Measurements from ENCODE around the gene CIAO3. TPM values are rescaled to one million over a fixed set of nuclear protein-coding genes. Genes with fewer than 3 reads are reported as not detected.

The CIAO3 gene
- total RNA-seq, 1 experiment from 2014 or later: 32.8 TPM

DNA sequence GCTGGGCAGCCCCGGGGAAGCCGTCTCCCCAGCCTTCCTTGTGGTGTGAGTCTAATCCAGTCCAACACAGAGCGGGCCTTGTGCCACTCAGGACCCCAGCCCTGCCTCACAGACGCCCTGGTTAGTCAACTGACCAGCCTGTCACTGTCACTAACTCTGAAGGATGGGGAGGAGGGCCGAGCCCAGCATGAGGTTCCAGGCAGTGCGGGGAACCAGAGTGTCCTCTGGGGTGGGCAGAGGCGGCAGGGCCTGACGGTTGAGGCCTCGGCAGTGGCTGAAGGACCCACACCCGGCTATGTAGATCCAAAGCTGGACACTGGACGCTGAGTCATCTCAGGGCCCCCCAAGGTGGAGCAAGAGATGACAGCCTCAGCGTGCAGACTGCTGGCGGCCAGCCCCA is 38.8 kb upstream of the CIAO3 start:
- H3K36me3 ChIP-seq (ENCODE audit: control insufficient read depth in 1 of 2, insufficient read depth in 2 of 2, low read length in 2 of 2): no peaks in the 10 kb centered on the region
- CTCF ChIA-PET: no interaction called here

More for the DNA sequence above, 38.8 kb upstream of the CIAO3 start:
- DNase-seq (ENCODE audit: low read depth, low spot score): no peak
- H3K79me2 ChIP-seq (ENCODE audit: insufficient read depth, low read length): no peaks in the 10 kb centered on the region
- no peaks in the 10 kb centered on the region for H3K27me3 ChIP-seq (ENCODE audit: insufficient read depth, low read length)
- intact Hi-C loops (cut with micrococcal nuclease): no loop called here
- H4K20me1 ChIP-seq (ENCODE audit: insufficient read depth): no peaks in the 10 kb centered on the region
- no peaks in the 10 kb centered on the region for H3K9me2 ChIP-seq (ENCODE audit: insufficient read depth)
- H3K4me1 ChIP-seq (ENCODE audit: control insufficient read depth in 1 of 2, insufficient read depth in 2 of 2, low read length in 2 of 2): peaks cover 16 to 37% of the 10 kb centered on the region in 2 experiments
- H3K9me3 ChIP-seq (ENCODE audit: control insufficient read depth in 1 of 2, insufficient read depth in 1 of 2, low read depth in 1 of 2, low read length in 2 of 2): no peaks in the 10 kb centered on the region
- ChIA-PET POLR2A (no interaction called here), RAD21 (ENCODE audit: low non-redundant PET in 1 of 2, low total read pairs in 2 of 2, uncharacterized antibody in 2 of 2, unreplicated experiment in 2 of 2) (no interaction called here)
- H3K9ac ChIP-seq (ENCODE audit: low read length): no peak overlapping the region
- no peak overlapping the region for H3K27ac ChIP-seq (ENCODE audit: low read depth, low read length)
- no peak for ATAC-seq
- H2AFZ ChIP-seq (ENCODE audit: low read depth, low read length, poor library complexity, severe bottlenecking): no peak overlapping the region
- no TSS peak for BruUV-seq (replicated peaks)
- TF ChIP-seq EGR1 (IDR thresholded peaks at IDR 0.05; ENCODE audit: low read depth): no peak
- TF ChIP-seq SP1 (IDR thresholded peaks at IDR 0.05; ENCODE audit: low read depth): no peak
- TF ChIP-seq, protein P1, sequence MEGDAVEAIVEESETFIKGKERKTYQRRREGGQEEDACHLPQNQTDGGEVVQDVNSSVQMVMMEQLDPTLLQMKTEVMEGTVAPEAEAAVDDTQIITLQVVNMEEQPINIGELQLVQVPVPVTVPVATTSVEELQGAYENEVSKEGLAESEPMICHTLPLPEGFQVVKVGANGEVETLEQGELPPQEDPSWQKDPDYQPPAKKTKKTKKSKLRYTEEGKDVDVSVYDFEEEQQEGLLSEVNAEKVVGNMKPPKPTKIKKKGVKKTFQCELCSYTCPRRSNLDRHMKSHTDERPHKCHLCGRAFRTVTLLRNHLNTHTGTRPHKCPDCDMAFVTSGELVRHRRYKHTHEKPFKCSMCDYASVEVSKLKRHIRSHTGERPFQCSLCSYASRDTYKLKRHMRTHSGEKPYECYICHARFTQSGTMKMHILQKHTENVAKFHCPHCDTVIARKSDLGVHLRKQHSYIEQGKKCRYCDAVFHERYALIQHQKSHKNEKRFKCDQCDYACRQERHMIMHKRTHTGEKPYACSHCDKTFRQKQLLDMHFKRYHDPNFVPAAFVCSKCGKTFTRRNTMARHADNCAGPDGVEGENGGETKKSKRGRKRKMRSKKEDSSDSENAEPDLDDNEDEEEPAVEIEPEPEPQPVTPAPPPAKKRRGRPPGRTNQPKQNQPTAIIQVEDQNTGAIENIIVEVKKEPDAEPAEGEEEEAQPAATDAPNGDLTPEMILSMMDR (IDR thresholded peaks at IDR 0.05 in 2 of 3, conservative IDR thresholded peaks at IDR 0.05 in 1 of 3; ENCODE audit: borderline replicate concordance in 1 of 3, insufficient read depth in 1 of 3, low read depth in 2 of 3, low read length in 2 of 3): no peak
- TF ChIP-seq EZH2 (IDR thresholded peaks at IDR 0.05): no peak
- TF ChIP-seq ELF1 (IDR thresholded peaks at IDR 0.05; ENCODE audit: borderline replicate concordance, low read depth): no peak
- no peak for TF ChIP-seq CEBPB (IDR thresholded peaks at IDR 0.05; ENCODE audit: low read depth)
- TF ChIP-seq SRF (IDR thresholded peaks at IDR 0.05; ENCODE audit: low read depth): no peak
- TF ChIP-seq, protein P2, sequence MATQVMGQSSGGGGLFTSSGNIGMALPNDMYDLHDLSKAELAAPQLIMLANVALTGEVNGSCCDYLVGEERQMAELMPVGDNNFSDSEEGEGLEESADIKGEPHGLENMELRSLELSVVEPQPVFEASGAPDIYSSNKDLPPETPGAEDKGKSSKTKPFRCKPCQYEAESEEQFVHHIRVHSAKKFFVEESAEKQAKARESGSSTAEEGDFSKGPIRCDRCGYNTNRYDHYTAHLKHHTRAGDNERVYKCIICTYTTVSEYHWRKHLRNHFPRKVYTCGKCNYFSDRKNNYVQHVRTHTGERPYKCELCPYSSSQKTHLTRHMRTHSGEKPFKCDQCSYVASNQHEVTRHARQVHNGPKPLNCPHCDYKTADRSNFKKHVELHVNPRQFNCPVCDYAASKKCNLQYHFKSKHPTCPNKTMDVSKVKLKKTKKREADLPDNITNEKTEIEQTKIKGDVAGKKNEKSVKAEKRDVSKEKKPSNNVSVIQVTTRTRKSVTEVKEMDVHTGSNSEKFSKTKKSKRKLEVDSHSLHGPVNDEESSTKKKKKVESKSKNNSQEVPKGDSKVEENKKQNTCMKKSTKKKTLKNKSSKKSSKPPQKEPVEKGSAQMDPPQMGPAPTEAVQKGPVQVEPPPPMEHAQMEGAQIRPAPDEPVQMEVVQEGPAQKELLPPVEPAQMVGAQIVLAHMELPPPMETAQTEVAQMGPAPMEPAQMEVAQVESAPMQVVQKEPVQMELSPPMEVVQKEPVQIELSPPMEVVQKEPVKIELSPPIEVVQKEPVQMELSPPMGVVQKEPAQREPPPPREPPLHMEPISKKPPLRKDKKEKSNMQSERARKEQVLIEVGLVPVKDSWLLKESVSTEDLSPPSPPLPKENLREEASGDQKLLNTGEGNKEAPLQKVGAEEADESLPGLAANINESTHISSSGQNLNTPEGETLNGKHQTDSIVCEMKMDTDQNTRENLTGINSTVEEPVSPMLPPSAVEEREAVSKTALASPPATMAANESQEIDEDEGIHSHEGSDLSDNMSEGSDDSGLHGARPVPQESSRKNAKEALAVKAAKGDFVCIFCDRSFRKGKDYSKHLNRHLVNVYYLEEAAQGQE (IDR thresholded peaks at IDR 0.05; ENCODE audit: low read depth): no peak
- no peak for TF ChIP-seq ZFX (IDR thresholded peaks at IDR 0.05)
- TF ChIP-seq CBX3 (IDR thresholded peaks at IDR 0.05; ENCODE audit: low read depth): no peak
- TF ChIP-seq RAD21 (IDR thresholded peaks at IDR 0.05; ENCODE audit: low read depth): no peak
- no peak for TF ChIP-seq SIN3A (IDR thresholded peaks at IDR 0.05; ENCODE audit: low read depth)
- no peak for TF ChIP-seq YY1 (IDR thresholded peaks at IDR 0.05; ENCODE audit: extremely low read depth, insufficient replicate concordance, low read depth, low read length)
- no peak for TF ChIP-seq EZH2phosphoT487 (IDR thresholded peaks at IDR 0.05; ENCODE audit: borderline replicate concordance)
- TF ChIP-seq ZNF274 (IDR thresholded peaks at IDR 0.05; ENCODE audit: low read depth, low read length): no peak
- TF ChIP-seq, protein P3, sequence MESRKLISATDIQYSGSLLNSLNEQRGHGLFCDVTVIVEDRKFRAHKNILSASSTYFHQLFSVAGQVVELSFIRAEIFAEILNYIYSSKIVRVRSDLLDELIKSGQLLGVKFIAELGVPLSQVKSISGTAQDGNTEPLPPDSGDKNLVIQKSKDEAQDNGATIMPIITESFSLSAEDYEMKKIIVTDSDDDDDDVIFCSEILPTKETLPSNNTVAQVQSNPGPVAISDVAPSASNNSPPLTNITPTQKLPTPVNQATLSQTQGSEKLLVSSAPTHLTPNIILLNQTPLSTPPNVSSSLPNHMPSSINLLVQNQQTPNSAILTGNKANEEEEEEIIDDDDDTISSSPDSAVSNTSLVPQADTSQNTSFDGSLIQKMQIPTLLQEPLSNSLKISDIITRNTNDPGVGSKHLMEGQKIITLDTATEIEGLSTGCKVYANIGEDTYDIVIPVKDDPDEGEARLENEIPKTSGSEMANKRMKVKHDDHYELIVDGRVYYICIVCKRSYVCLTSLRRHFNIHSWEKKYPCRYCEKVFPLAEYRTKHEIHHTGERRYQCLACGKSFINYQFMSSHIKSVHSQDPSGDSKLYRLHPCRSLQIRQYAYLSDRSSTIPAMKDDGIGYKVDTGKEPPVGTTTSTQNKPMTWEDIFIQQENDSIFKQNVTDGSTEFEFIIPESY (IDR thresholded peaks at IDR 0.05; ENCODE audit: extremely low read depth, insufficient replicate concordance, low read length): no peak
- TF ChIP-seq JUND (IDR thresholded peaks at IDR 0.05): no peak
- TF ChIP-seq POLR2AphosphoS5 (IDR thresholded peaks at IDR 0.05; ENCODE audit: low read depth, low read length): no peak
- no peak for TF ChIP-seq POLR2A (IDR thresholded peaks at IDR 0.05; ENCODE audit: borderline replicate concordance, extremely low read depth, insufficient read depth, insufficient read length)
- TF ChIP-seq, protein P4, sequence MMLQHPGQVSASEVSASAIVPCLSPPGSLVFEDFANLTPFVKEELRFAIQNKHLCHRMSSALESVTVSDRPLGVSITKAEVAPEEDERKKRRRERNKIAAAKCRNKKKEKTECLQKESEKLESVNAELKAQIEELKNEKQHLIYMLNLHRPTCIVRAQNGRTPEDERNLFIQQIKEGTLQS (IDR thresholded peaks at IDR 0.05): no peak
- no peak overlapping the region for H3K4me2 ChIP-seq (ENCODE audit: low read length)
- H3K4me3 ChIP-seq (replicated peaks in 1 of 2; ENCODE audit: low read depth in 1 of 2, low read length in 2 of 2): no peak overlapping the region
